ENCODE data around the gene TRAPPC2L.

Gene TRAPPC2L

DNA sequence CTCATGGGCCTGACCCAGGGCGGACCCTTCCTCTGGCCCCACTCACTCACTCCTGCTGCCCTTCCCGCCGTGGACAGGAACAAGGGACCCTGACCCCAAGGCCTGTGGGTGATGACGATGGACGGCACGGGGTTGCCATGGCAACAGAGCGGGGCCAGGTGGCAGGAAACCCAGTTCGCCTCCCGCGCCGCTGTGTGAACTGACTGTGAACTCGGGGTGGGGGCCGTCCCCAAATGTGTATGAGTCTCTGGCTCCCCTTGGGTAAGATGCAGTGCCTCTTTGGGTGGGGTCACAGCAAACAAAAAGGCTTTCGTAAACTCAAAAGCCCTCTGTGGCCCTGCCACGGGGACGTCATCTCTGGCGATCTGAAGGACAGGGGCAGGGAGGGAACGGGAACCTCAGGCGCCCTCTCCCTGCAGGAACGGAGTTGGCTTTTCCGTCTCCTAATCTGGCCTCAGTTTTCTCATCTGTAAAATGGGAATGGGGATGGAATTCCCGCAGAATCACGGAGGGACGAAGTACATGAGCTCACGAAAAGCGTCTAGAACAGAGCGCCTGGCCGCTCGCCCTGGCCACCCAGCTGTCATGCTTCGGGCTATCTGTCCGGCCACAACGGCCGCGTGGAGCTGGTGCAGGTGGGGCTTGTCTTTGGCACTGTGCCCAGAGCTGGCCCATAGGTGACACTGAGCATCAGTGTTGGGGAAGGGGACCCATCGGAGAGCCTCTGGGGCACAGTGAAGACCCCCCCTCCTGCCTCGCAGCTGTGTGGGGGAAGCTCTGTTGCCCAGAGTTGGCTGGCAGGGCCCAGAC lies 54.4 kb downstream of the TRAPPC2L start:
- no peak for DNase-seq

DNA sequence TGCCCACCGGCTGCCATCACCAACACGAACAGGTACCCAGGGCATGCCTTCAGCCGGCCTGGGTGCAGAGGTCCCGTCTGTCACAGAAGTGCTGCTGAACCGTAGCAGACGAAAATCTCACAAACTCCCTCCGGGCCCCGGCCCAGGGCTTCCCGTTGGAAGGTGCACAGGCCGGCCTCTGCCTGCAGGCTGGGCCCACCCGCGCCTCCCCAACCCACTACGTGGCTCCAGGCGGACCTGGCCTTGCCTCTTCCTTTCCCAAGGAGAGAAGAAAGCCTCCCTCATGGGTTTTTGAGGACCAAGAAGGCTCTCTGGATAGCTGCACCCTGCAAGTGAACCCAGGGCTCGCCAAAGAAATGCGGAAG lies 55.0 kb downstream of the TRAPPC2L start:
- DNase-seq = no peak
